Neuron (in vitro differentiated cells): Measurements from ENCODE around the gene GORASP1.

Experiments used
- H2AFZ ChIP-seq: one replicate; pipeline ENCODE4 v1.6.1; 2013; ENCODE audit warnings: low read depth, mild to moderate bottlenecking, inconsistent platforms, low read length, moderate library complexity
- H3K27me3 ChIP-seq: one replicate; pipeline ENCODE4 v1.6.1; 2013; ENCODE audit warnings: low read length; ENCODE audit not compliant: insufficient read depth
- H3K36me3 ChIP-seq: one replicate; pipeline ENCODE4 v1.6.1; 2013; ENCODE audit warnings: low read length; ENCODE audit not compliant: insufficient read depth
- H3K4me1 ChIP-seq: one replicate; pipeline ENCODE4 v1.6.1; 2013; ENCODE audit warnings: low read length; ENCODE audit not compliant: insufficient read depth
- H3K4me3 ChIP-seq: 2 replicates; pipeline ENCODE4 v1.5.1; 2013; ENCODE audit warnings: mild to moderate bottlenecking, low read length, moderate library complexity
- H3K9me3 ChIP-seq: one replicate; pipeline ENCODE4 v1.6.1; 2013; ENCODE audit warnings: low read length

GORASP1 gene

DNA sequence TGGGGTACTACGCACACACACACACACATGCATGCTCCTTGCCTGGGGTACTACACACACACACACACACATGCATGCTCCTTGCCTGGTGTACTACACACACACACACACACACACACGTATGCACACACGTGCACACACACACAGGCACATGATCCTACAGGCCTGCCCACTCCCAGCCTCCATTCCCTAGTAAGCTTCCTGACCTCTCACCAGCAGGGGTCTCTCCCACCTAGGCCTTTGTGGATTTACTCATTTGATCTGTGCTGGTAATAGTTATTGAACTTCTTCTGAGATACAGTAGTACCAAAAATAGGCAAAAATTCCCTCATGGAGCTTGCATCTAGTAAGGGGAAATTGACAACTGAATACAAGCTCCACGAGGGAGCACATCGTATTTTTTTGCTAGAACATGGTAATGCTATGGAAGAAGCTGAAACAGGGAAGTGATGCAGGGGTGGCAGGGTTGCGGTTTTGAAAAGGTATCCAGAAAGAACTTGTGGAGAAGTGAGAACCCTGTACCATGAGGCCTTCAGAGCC is 19.2 kb upstream of the GORASP1 start:
- Histone ChIP-seq H3K36me3 (no peaks in the 10 kb centered on the region), H3K4me3 (no peak overlapping the region), H3K4me1 (no peaks in the 10 kb centered on the region), H3K9me3 (no peaks in the 10 kb centered on the region), H3K27me3 (no peaks in the 10 kb centered on the region), H2AFZ (no peak overlapping the region)

DNA sequence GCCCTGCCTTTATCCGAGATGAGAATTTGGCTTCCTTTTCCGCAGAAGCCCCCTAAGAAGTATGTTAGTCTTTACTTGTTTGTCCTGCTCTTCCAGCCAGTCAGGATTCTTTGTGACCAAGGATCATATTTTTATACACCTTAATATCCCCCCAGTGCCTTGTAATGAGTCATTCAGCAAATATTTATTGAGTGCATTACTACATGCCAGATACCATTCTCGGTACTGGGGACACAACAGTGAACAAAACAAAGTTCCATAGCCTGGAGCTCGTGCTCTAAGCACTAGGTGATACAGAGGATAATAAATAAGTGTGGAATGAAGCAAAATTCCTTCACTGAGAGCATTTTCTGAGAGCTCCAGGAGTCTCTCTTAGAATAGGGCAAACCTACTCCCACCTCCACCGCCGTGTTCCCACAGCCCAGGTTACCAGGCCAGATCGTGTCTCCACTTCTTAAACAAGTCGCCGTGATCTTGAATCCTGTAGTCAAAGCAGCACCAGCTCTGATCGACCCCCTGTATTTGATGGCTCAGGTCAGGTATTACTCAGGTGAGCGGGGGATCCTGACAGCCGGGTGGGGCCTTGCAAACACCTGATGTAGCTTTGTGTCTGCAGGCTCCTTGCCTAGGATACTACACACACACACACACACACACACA is 18.5 kb upstream of the GORASP1 start:
- H3K36me3 ChIP-seq = no peaks in the 10 kb centered on the region
- no peaks in the 10 kb centered on the region for H3K27me3 ChIP-seq
- H3K4me1 ChIP-seq = no peaks in the 10 kb centered on the region
- no peaks in the 10 kb centered on the region for H3K9me3 ChIP-seq
- H3K4me3 ChIP-seq = no peak overlapping the region
- H2AFZ ChIP-seq = no peak overlapping the region

DNA sequence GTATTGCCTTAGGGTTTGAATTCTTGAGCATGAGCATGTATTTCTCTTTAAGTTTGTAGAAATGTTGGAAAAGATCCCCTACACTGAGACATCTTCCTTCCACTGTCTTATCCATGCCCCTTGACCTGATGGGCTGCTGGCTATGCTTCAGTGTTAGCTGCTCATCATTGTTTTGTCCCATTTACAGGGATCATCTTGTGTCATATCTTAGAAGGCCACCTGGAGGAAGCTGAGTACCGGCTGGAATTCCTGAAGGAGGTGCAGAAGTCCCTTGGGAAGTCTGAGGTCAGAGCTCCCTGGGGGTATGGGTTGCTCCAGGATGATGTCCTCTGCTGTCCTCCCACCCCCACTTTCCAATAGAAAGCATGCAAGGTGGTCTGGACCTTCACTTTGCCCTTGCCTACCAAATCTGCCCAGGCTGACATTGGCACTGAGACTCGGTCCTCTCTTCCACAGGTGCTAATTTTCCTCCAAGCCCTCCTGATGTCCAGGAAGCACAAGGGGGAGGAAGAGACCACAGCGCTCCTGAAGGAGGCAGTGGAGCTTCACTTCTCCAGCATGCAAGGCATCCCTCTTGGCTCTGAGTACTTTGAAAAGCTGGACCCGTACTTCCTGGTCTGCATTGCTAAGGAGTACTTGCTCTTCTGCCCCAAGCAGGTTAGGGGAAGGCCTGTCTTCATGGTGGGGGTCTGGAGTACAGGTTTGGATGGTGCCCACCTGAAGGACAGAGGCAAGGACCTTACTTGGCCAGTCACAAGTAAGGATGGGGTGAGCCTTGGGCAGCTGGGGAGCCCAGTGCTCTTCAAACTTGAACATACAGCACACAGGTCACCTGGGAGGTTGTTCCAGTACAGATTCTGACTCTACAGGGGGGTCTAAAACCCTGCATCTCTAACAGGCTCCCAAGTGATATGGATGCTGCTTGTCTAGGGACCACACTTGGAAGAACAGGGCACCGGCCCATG is 17.7 kb upstream of the GORASP1 start:
- Histone ChIP-seq H3K4me1 (no peaks in the 10 kb centered on the region), H3K4me3 (no peak overlapping the region), H3K36me3 (no peaks in the 10 kb centered on the region), H2AFZ (no peak overlapping the region), H3K9me3 (no peaks in the 10 kb centered on the region), H3K27me3 (no peaks in the 10 kb centered on the region)

DNA sequence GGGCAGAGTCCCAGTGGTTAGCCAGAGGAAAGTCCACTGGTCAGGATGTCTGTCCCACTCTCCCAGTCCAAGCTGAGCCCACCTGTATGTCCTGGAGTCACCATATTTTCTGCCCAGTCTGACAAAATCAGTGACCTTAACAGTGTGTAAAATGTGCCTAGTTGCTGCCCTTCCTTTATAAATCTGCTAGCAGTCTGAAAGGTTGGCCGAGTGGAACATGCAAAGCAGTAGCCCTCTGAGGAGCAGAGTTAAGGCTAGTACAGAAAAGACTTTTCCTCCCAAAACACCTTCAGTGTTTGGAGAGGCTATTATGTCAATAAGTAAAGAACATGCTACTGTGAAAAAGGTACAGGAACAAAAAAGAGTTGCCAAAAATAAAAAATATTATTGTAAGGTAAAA is 15.4 kb upstream of the GORASP1 start:
- Histone ChIP-seq H3K4me1 (no peaks in the 10 kb centered on the region), H3K9me3 (no peaks in the 10 kb centered on the region), H3K4me3 (no peak overlapping the region), H2AFZ (no peak overlapping the region), H3K36me3 (no peaks in the 10 kb centered on the region), H3K27me3 (no peaks in the 10 kb centered on the region)

DNA sequence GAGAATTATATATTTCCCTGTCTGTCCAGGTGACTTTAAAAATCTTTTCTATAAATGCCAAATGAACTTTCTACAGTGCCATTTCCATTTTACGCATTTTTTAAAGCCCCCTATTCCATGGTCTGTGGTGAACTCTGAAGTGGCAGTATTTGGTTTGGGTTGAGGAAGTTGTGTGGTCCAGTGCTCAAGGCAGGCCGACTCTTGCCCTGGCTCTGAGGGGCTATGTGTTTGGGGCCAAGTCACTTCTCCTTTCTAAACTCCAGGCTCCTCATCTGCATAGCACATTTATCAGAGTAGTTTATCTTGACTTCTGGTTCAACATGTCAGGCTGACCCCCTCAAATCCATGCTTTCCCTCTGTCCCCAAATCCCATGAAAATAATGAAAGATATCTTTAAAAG is 14.2 kb upstream of the GORASP1 start:
- Histone ChIP-seq H3K27me3 (no peaks in the 10 kb centered on the region), H3K4me1 (no peaks in the 10 kb centered on the region), H3K9me3 (no peaks in the 10 kb centered on the region), H3K36me3 (no peaks in the 10 kb centered on the region), H3K4me3 (no peak overlapping the region), H2AFZ (no peak overlapping the region)

DNA sequence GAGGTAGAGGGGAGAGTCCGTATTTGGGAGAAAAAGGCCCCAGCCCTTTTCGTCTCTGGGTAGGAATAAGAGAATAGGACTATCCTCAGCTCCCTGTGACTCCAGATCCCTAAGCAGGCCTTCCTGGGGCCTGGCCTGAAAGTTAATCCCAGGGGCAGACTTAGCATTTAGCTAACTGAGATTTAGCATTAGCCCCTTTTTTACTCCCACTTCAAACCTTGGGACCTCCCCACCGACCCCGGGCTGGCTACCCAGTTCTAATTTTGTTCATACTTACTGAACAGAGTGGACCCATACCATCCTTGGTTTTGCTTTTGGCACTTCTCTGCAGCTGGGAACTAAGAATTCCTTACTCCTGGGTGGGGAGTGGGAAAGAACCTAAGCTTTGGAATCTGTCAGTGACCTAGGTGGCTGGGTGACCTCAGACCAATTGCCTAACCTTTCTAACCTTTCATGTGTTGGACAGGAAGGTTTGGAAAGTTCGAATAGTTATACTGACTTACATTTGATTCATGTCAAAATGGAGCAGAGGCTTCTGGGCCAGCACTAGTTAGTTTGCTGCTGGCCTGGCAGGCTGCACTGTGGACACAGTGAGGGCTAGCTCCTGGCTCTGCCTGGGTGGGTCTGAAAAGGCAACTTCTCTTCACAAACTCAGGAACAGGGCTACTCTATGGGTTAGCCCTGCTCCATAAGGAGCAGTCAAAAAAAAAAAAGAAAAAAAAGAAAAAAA is 11.7 kb upstream of the GORASP1 start:
- Histone ChIP-seq H3K27me3 (no peaks in the 10 kb centered on the region), H2AFZ (no peak overlapping the region), H3K4me1 (no peaks in the 10 kb centered on the region), H3K9me3 (no peaks in the 10 kb centered on the region), H3K36me3 (no peaks in the 10 kb centered on the region), H3K4me3 (no peak overlapping the region)

DNA sequence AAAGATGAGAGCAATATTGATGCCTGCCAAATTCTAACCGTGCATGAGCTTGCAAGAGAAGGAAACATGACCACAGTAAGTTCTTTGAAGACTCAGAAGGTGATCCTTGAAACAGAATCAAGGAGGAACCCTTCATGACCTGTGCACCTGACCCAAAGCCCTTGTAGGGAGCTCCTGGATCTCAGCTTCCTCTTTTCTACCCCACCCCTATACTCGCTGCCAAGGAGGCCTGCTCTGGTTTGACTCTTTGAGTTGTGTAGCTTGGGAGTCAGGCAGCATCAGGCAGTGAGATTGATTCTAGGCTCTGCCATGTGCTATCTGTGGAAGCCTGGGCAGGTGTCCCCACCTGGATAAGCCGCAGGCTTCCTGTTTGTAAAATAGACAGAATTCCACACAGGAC is 10.7 kb upstream of the GORASP1 start:
- H3K9me3 ChIP-seq = no peaks in the 10 kb centered on the region
- H3K4me1 ChIP-seq = no peaks in the 10 kb centered on the region
- no peaks in the 10 kb centered on the region for H3K27me3 ChIP-seq
- H3K36me3 ChIP-seq = no peaks in the 10 kb centered on the region
- H2AFZ ChIP-seq = no peak overlapping the region
- no peak overlapping the region for H3K4me3 ChIP-seq

DNA sequence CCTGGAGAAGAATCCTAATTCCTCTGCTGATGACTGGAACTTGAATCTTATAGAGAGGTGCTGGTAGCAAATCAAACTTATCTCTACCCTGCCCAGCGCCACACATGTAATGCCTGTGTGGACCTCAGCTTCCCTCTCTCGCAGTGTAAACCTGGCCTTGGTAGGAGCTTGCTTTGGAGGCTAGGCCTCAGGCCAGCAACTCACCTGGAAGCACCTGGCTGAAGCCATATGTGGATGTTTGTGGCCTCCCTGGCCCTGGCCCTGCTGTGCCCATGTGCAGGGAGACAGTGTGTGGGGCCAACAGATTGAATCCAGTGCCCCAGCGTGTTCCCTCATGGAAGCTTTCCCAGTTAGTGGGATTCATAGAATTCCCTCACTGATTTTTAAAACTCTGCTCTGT is 8.4 kb upstream of the GORASP1 start:
- H3K4me1 ChIP-seq = no peaks in the 10 kb centered on the region

DNA sequence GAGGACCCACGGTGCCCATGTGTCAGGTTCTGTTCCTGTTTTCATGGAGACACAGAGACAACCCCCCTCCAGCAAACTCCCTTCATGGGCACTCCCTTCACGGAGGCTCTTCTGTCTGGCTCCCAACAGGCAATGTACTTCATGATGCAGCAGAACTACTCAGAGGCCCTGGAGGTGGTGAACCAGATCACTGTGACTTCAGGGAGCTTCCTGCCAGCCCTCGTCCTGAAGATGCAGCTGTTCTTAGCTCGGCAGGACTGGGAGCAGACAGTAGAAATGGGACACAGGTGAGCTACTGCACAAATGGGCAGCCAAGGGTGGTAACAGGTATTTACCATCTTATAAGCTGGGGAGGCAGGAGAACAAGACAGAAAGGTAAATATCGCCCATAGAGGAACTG is 7.0 kb upstream of the GORASP1 start:
- Histone ChIP-seq H3K4me3 (no peak overlapping the region), H3K9me3 (no peaks in the 10 kb centered on the region), H3K36me3 (no peaks in the 10 kb centered on the region), H2AFZ (no peak overlapping the region), H3K27me3 (no peaks in the 10 kb centered on the region), H3K4me1 (no peaks in the 10 kb centered on the region)

More for the DNA sequence above, 8.4 kb upstream of the GORASP1 start:
- H3K4me3 ChIP-seq = no peak overlapping the region
- H3K27me3 ChIP-seq = no peaks in the 10 kb centered on the region
- no peaks in the 10 kb centered on the region for H3K36me3 ChIP-seq
- H3K9me3 ChIP-seq = no peaks in the 10 kb centered on the region
- no peak overlapping the region for H2AFZ ChIP-seq

DNA sequence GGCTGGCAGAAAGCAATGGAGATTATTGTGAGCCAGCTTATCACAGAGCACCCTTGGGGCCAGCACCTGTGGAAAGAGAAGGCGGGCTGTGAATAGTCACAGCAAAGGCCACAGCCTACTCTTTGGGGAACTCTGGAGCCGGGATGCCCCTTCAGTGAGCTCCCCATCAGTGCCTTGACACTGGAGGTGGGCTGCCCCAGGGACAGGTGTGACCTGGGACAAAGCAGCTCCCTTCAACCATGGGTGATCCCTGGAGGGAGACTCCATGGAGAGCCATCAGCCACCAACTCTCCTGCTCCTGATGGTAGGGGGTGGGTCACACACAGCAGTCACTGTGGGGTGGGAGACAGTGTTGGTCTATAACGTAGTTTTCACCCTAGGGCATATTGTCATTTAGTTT is 5.9 kb upstream of the GORASP1 start:
- no peak overlapping the region for H3K4me3 ChIP-seq

DNA sequence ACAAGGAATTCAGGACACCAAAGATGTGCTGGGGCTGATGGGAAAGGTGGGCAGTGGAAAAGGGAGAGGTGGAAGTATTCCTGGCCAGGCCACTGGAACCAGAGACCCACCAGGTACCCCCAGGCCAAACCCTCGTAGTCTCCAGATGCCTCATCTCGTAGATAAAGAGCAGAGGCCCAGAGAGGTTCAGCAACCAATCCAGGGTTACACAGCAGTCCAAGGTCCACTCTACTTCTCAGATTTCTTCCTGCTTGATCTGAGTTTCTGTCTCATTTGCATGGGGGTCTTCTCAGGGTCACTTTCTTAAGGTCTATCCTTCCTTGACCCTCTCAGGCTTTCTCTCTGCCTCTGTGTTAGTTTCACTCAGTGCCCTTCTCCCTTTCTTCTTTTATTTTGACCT is 5.1 kb upstream of the GORASP1 start:
- Histone ChIP-seq H3K36me3 (no peaks in the 10 kb centered on the region), H3K27me3 (no peaks in the 10 kb centered on the region), H3K9me3 (no peaks in the 10 kb centered on the region), H3K4me3 (no peak overlapping the region), H3K4me1 (peaks cover 4% of the 10 kb centered on the region), H2AFZ (no peak overlapping the region)

More for the DNA sequence above, 5.9 kb upstream of the GORASP1 start:
- no peak overlapping the region for H2AFZ ChIP-seq
- no peaks in the 10 kb centered on the region for H3K9me3 ChIP-seq
- no peaks in the 10 kb centered on the region for H3K36me3 ChIP-seq
- H3K4me1 ChIP-seq = no peaks in the 10 kb centered on the region
- no peaks in the 10 kb centered on the region for H3K27me3 ChIP-seq

DNA sequence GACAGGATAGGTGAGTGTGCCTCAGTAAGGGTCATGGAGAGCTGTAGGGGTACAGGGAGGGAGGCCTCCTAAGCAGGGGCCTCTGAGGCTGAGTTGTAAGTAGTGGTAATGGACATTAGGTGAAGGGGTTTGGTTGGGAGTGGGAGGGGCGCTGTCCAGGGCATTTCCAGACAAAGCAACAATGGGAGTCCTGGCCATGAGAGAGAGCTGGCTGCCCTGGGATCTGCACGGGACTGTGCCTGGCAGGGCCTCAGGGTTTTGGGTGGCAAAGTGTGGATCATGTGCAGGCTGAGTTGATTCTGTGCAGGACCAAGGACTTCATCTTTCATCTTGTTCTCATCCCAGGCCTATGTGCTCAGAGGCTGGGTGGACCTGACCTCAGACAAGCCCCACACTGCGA is 4.7 kb upstream of the GORASP1 start:
- H3K4me1 ChIP-seq = peaks cover 4% of the 10 kb centered on the region
- H3K27me3 ChIP-seq = no peaks in the 10 kb centered on the region
- no peaks in the 10 kb centered on the region for H3K9me3 ChIP-seq
- H2AFZ ChIP-seq = no peak overlapping the region
- no peak overlapping the region for H3K4me3 ChIP-seq
- H3K36me3 ChIP-seq = no peaks in the 10 kb centered on the region
